ENCODE measurements around the gene SLC48A1.

SLC48A1 gene

DNA sequence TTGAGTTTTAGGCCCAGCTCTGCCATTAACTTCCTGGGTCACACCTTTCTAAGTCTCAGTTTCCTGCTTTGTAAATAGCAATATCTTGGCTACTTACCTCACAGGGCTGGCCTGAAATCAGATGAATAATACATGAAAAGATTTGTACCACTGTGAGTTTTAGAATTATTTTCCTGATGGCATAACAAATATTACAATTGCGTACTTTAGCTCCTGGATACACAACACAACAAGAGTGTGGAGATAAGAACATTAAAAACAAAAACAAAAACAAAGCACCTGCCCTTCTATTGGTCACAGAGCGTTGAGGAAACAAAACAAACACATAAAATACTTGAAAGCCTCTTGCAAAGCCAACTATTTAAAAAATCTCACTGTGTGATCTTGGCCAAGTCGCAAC lies 51.6 kb downstream of the SLC48A1 start:
- DNase-seq (ENCODE audit: low read depth), result no peak

DNA sequence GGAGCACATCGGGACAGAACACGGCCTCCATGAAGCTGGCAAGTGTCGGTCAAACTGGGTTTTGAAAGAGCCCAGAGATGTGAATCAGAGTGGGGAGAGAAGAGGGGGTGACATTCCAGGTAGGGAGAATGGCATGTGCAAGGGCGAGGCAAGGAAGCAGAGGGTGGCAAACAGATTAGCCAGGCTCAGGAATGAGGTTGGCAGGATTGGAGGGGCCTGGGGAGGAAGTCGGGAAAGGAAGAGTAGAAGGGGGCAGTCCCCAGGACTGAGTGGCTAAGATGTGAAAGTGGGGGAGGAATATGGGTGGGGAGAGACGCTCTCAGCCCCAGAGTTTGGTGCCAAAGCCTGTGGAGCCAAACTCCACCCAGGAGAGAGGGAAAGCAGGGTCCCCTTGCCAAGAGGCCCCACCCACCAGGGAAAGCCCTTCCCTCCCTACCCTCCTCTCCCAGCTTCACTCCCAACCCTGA lies 52.2 kb downstream of the SLC48A1 start:
- DNase-seq (ENCODE audit: low read depth), result no peak

DNA sequence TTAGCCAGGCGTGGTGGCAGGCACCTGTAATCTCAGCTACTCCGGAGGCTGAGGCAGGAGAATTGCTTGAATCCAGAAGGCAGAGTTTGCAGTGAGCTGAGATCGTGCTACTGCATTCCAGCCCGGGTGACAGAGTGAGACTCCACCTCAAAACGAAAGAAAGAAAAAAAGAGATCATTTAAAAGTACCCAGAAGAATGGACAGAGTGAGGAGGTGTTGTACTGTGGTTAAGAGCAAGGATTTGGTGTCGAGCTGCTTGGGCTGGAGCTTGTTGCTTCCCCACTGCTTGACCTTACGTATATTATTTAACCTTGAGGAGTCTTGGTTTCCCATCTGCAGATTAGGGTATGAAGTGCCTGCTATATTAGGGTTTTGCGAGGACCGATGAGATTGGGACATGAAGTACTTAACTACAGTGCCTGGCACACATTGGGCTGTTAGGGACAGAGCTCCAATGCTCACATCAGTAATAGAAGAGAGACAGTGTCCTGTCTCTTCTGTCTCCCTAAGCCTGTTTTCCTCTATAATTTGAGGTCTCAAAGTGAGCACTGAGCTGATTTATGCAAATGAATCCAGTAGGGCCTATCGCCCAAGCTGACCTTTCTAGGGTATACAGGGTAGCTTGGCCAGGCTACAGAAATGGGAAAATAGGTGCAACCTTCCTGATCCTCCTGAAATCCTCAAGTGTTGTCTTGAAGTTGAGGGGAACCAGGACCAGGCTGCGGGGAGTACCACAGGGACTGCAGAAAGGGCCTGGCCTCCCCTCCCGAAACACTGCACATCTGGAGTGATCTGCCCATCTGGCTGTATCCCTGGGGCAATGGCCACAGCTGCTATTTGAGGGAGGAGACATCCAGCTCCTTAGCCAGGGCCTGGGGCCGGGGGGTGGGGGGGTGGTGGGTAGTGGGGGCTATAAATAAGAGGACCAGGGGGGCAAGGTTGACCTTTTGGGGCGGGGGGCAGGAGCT lies 55.3 kb downstream of the SLC48A1 start:
- DNase-seq (ENCODE audit: low read depth), result no peak

DNA sequence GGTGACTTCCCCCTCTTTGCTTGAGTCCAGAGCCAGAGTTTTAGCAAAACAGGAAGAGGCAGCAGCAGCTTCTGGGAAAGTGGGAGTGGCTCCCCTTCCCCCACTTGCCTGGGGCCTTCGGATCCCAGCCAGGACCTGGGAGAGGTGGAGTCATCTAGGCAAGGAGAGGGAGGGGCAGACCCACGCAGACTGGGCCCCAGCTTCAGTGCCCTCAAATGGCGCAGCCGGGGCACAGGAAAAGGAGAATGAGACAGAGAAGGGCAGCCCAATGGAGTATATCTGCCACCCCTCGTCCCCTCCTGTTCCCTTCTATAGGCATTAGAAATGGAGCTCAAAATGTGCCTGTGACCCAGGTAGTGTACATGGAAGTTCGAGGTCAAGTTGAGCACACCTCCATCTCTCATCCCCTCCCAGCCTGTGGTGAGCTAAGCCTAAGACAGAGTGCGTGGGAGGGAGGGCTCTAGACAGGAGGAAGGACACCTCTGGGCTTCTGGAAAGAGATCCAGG lies 56.0 kb downstream of the SLC48A1 start:
- DNase-seq (ENCODE audit: low read depth), result no peak

DNA sequence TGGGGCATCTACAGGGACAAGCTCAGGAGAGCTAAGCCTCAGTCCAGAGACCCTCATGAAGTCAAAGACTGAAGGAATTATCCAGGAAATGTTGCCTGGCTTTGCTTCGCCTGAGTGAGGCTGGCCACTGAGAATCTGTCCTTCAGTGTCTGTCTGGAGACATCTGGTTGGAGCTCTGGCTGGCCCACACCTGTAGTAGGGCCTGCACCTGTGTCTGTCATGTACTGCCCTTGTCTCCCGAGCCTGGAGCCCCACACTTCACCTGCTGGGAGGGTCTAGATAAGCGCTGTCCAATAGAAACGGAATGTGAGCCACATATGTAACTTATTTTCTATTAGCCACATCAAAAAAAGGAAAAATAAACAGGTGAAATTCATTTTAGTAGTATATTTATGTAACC lies 56.5 kb downstream of the SLC48A1 start:
- no peak for DNase-seq (ENCODE audit: low read depth)
